Frontal cortex (tissue), 4 donors: ENCODE measurements around the gene TPST1. TPM values are rescaled to one million over a fixed set of nuclear protein-coding genes. Genes with fewer than 3 reads are reported as not detected.
A peak's percentile ranks its signal among the peaks of the same experiment; 100 is the strongest.

ENCODE experiments used
- DNase-seq, 2 donors: peaks; one replicate each; pipeline ENCODE4 v3.0.0; 2012; ENCODE audit warnings: low spot score in 2 of 2
- FAIRE-seq: peaks from 2 replicates; lab custom pipeline; 2012; peaks lifted over from hg19 to GRCh38; lab: Jason Lieb, UNC
- total RNA-seq: library from RNA; depleted of rRNA; stranded (reverse); fragments of >200 nt; gene quantifications from one replicate; pipeline ENCODE4 v1.2.3, GENCODE V29; 2014
- donor health status: control.
- donor health status: control.
- donor health status: control.

TPST1 gene
- total RNA-seq, 1 donor from 2014 or later = 104 TPM

GRCh38 chr7:66276363-66276762 is 71.2 kb downstream of the TPST1 start:
- FAIRE-seq = peak; percentile 3
- DNase-seq = no peak

- no peak for DNase-seq
- FAIRE-seq = no peak
Observed at GRCh38 chr7:66277492-66277891, 72.4 kb downstream of the TPST1 start.

- FAIRE-seq (no peak), DNase-seq (no peak)
Observed at GRCh38 chr7:66279912-66280311, 74.8 kb downstream of the TPST1 start.

GRCh38 chr7:66281678-66282590 is 76.8 kb downstream of the TPST1 start:
- no peak for FAIRE-seq
- no peak for DNase-seq

GRCh38 chr7:66282591-66282935 is 77.4 kb downstream of the TPST1 start:
- FAIRE-seq = no peak
- DNase-seq = no peak

GRCh38 chr7:66283003-66283920 is 78.1 kb downstream of the TPST1 start:
- FAIRE-seq = no peak
- DNase-seq = no peak

- no peak for DNase-seq
- no peak for FAIRE-seq
Observed at GRCh38 chr7:66296001-66296521, 90.9 kb downstream of the TPST1 start.

GRCh38 chr7:66296557-66296956 is 91.4 kb downstream of the TPST1 start:
- FAIRE-seq (no peak), DNase-seq (no peak)

- FAIRE-seq = no peak
- DNase-seq = no peak
Observed at GRCh38 chr7:66297579-66297978, 92.4 kb downstream of the TPST1 start.

GRCh38 chr7:66301249-66301648 is 96.1 kb downstream of the TPST1 start:
- FAIRE-seq = no peak
- DNase-seq = no peak

- DNase-seq = no peak
- no peak for FAIRE-seq
Observed at GRCh38 chr7:66301737-66302136, 96.6 kb downstream of the TPST1 start.

GRCh38 chr7:66303454-66304155 is 98.5 kb downstream of the TPST1 start:
- DNase-seq (no peak), FAIRE-seq (no peak)

- DNase-seq (no peak), FAIRE-seq (no peak)
Observed at GRCh38 chr7:66304536-66304935, 99.4 kb downstream of the TPST1 start.

- FAIRE-seq (no peak), DNase-seq (no peak)
Observed at GRCh38 chr7:66306243-66306642, 101.1 kb downstream of the TPST1 start.

GRCh38 chr7:66307591-66308215 is 102.6 kb downstream of the TPST1 start:
- DNase-seq = no peak

GRCh38 chr7:66308411-66308810 is 103.3 kb downstream of the TPST1 start:
- FAIRE-seq = no peak
- DNase-seq = no peak

More at GRCh38 chr7:66307591-66308215, 102.6 kb downstream of the TPST1 start:
- no peak for FAIRE-seq

- DNase-seq (no peak), FAIRE-seq (no peak)
Observed at GRCh38 chr7:66310620-66311019, 105.5 kb downstream of the TPST1 start.

- DNase-seq = no peak
- FAIRE-seq = no peak
Observed at GRCh38 chr7:66313886-66314568, 108.9 kb downstream of the TPST1 start.

GRCh38 chr7:66315192-66315591 is 110.1 kb downstream of the TPST1 start:
- DNase-seq (no peak), FAIRE-seq (no peak)
